Bronchus fibroblast of lung (primary cell): ENCODE data around the gene HOMEZ. TPM values are rescaled to one million over a fixed set of nuclear protein-coding genes. Genes with fewer than 3 reads are reported as not detected.

Source experiments
- total RNA-seq: library from RNA; depleted of rRNA; stranded (reverse); fragments of >200 nt; gene quantifications from 2 replicates; pipeline ENCODE4 v1.2.3, GENCODE V29; 2015

Gene HOMEZ, protein sequence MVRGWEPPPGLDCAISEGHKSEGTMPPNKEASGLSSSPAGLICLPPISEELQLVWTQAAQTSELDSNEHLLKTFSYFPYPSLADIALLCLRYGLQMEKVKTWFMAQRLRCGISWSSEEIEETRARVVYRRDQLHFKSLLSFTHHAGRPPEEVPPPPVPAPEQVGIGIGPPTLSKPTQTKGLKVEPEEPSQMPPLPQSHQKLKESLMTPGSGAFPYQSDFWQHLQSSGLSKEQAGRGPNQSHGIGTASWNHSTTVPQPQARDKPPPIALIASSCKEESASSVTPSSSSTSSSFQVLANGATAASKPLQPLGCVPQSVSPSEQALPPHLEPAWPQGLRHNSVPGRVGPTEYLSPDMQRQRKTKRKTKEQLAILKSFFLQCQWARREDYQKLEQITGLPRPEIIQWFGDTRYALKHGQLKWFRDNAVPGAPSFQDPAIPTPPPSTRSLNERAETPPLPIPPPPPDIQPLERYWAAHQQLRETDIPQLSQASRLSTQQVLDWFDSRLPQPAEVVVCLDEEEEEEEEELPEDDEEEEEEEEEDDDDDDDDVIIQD
- total RNA-seq, result 8.4 and 8.5 TPM in 2 replicates

DNA sequence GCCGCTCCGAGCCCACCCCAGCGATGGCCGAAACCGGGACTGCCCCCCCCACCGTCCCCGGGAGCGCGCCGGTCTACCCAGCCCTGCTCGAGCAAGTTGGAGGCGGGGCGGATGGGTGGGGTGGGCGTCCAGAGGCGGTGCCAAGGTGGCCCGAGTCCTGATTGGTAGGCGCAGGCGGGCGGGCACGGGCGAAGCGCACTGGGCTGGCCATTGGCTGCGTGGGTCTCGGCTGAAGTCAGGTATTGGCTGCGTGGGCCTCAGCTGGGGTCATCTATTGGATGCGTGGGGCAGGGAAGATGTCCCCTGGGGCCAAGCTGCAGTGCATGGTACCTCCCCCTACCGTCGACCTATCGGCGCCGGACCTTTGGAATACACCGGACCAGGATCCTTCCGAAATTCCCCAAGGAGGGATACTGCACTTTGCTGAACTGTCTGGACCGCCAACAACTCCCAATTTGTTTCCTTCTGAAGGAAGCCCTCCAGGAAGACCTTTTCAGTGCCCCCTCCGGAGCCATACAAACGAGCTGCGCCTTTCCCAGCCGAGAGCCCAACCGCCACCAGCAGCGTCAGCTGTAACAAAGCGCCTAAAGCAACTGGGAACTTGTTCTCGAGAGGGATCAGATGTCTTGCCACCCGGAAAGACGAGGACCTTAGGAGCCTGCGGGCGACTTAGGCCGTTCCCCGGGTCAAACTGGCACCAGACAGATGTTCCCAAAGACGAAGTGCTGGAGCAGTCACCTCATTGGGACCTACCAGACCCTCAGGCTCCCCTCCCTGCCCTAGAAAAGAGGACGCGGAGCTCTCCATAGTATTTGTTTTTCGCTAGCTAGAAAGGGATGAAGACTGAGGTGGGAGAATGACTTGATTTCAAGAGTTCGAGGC lies at the start of gene HOMEZ:
HOMEZ (minus strand) TSS at position 113 of the 882 bp plus-strand sequence. CDS start 180 bp downstream, outside the sequence.

DNA sequence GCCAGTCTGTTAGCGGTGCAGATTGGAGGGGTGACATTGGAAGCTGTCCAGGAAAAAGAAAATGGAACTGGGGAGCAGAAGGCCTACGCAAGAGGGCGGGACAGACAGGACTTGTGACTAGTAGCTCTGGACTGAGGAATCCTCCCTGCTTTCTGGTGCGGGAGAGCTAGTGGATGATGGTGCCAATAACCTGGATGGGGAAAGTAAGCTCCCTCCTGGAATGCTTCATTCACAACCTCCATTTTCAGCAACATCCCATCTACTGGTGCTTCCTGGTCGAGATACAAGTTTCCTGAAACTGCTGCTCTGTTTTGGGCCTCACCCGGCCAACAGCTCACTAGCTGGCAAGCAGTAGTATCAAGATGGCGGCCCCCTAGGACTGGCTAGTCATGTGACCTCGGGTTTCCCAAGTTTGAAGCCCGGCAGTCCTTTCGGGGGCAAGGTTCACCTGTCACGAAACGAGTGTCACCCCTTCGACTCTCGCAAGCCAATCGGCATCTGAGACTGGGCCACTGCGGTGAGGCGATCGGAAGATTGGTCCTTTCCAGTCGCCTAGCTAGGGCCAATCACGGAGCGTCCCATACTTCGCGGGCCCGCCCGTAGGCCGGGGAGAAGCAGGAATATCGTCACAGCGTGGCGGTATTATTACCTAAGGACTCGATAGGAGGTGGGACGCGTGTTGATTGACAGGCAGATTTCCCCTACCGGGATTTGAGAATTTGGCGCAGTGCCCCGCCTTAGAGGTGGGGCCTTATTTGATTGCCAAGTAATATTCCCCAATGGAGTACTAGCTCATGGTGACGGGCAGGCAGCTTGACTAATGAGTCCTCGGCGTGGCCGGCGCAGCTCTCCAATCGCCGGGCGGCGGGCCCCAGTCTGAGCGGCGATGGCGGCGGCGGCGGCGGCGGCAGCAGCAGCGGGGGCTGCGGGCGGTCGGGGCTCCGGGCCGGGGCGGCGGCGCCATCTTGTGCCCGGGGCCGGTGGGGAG lies 34.9 kb upstream of the HOMEZ start, which contains the start of gene PABPN1:
PABPN1 (plus strand) TSS at position 874 of the 988 bp plus-strand sequence; CDS start at position 887, 13 bp downstream.

DNA sequence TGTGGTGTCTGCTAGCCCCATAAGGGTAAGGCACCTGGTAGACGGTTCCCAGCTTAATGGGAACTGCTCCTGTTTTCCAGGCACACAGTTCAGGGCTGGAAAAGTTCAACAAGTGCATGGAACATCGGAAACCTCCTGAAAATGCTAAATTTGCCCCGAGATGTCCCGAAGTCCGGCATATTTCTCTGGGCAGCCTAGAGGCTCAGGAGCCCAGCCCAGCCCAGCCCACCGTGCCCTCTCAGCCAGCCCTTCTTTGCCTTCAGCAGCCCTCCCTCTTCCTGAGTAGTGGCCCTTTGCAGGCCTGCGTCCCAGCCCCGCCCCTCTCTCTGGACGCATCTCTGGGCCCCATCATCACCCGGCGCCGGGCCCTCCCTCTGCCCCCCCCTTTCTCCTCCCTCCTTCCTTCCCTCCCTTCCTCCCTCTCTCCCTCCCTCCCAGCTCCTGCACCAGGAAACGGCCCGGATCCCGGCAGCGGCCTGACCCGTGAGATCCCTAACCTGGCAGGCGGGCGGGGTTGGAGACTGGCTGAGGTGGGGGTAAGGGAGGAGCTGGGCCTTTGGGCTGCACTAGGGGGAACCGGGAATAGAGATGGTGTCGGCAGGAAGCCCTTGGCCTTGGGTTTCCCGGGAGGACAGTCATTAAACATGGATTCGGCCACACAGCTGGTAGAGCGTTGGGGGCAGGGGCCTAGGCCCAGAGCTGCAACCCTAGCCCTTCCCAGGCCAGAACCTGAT lies 20.6 kb upstream of the HOMEZ start, which contains the start of gene BCL2L2:
BCL2L2 (plus strand) TSS at position 422 of the 734 bp plus-strand sequence. CDS start 935 bp downstream, outside the sequence.

DNA sequence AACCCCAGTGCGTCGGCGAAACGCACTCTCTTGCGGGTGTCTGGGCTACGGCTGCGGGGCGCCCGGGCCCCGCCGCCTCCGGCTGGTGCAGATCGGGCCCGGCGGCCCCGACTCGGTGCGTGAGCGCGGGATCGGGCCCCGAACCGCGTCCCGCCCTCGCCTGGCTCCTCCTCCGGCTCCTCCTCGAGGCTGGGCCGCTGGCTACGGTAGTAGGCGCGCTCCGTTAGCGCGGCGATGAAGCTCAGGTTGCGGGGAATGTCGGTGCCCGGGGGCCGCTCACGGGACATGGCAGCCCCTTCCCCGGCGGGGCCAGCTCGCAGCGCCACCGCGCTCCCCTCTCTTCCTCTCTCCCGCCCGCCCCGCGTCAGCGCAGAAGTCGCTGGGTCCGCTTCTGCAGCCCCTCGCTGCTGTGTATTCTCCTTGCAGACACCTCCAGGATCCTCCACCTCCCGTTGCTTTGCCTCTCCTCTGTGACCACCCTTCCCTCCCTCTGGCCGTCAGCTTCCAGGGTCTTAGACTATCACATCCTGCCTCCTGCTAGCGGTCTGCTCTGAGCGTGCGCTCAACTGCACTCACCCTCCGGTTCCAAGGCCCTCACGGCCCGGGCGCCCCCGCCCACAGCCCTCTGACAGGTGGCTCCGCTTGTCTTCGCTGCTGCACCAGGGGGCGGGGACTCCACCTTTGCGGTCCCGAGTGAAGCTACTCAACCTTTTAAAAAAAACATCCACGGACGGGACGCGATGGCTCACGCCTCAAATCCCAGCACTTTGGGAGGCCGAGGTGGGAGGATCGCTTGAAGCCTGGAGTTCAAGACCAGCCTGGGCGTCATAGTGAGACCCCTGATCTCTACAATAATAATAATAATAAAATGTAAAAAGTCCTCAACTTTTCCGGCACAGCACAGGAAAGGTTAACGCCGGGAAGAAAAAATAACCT lies 16.6 kb upstream of the HOMEZ start, which contains the start of gene PPP1R3E:
PPP1R3E (minus strand) TSS at position 570 of the 936 bp plus-strand sequence; CDS start at position 287, 283 bp downstream.

DNA sequence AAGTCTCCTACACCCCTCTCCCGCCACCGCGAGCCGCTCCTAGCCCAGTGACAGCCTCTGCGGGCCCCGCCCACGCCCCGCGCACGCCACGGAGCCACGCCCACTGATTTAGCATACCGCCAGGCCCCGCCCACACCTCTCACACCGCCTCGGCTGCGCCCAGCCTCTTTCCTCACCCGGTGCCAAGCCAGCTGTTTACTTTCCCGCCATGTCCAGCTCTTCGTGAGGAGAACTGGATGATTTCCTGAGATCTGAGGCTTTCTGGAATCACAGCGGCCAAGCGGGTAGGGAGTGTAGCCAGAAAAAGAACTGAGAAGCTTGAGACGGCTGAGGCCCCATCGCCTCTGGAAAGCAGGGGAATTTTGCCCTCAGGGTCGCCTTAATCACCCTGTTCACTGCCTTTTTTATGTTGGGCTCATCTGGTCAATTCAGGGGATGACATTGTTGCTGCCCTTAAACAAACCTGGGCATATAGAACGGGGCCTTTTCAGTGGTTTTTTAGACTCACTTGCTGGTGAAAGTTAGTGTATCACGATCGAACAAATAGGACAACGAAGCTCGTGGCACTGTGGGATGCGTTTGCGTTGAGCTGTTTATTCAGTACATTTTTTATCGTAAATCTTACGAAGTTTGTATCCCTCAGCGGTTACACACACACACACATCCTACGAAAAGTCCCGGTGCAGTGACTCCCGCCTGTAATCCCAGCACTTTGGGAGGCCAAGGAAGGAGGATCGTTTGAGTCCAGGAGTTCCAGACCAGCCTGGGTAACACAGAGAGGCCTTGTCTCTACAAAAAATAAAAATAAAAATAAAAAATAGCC lies 47.9 kb downstream of the HOMEZ start, which contains the start of gene RNF212B:
RNF212B (plus strand) TSS at position 165 of the 823 bp plus-strand sequence. CDS start 2,410 bp downstream, outside the sequence.

Other genes with a start within 250 kb of the HOMEZ start
- not detected in 2 replicates for gene PSMB11, start 243.9 kb downstream of the HOMEZ start, total RNA-seq
- 8.6 and 9.8 TPM in 2 replicates for gene CDH24, start 228.6 kb downstream of the HOMEZ start, total RNA-seq
- 58.0 and 62.7 TPM in 2 replicates for gene ACIN1, start 191.0 kb downstream of the HOMEZ start, total RNA-seq
- gene C14orf119, start 190.6 kb downstream of the HOMEZ start, total RNA-seq, result 55.6 and 72.1 TPM in 2 replicates
- gene CIROP, start 181.1 kb downstream of the HOMEZ start, total RNA-seq, result 0.34 and 0.45 TPM in 2 replicates
- not detected in 2 replicates for gene CEBPE, start 166.9 kb downstream of the HOMEZ start, total RNA-seq
- gene SLC7A8, start 102.5 kb downstream of the HOMEZ start, total RNA-seq, result 0.34 and 0.45 TPM in 2 replicates
- not detected in 2 replicates for gene RNF212B, start 48.2 kb downstream of the HOMEZ start, total RNA-seq
- gene PPP1R3E, start 16.7 kb upstream of the HOMEZ start, total RNA-seq, result 0.74 and 1.5 TPM in 2 replicates
- gene BCL2L2, start 20.7 kb upstream of the HOMEZ start, total RNA-seq, result 10.7 and 13.4 TPM in 2 replicates
- gene PABPN1, start 35.3 kb upstream of the HOMEZ start, total RNA-seq, result 53.5 and 67.3 TPM in 2 replicates
- gene SLC22A17, start 66.8 kb upstream of the HOMEZ start, total RNA-seq, result 10.4 and 13.8 TPM in 2 replicates
- gene EFS, start 79.0 kb upstream of the HOMEZ start, total RNA-seq, result 14.3 and 15.8 TPM in 2 replicates
- gene IL25, start 86.7 kb upstream of the HOMEZ start, total RNA-seq, result not detected in 2 replicates
- gene CMTM5, start 90.9 kb upstream of the HOMEZ start, total RNA-seq, result 0.67 and 0.89 TPM in 2 replicates
- not detected in 2 replicates for gene MYH6, start 122.1 kb upstream of the HOMEZ start, total RNA-seq
- not detected in 2 replicates for gene MYH7, start 149.5 kb upstream of the HOMEZ start, total RNA-seq
- gene NGDN, start 183.6 kb upstream of the HOMEZ start, total RNA-seq, result 23.3 and 30.6 TPM in 2 replicates